ENCODE measurements around the gene NDUFAF3.
"Not testable (repeated sequence)": the region's sequence is repeated elsewhere in the genome, so short reads cannot be mapped to it uniquely, and the experiment has no call there.

Gene NDUFAF3

GRCh38 chr3:49007068-49007770, 14.7 kb upstream of the NDUFAF3 start, which contains the start of gene WDR6:
Gene WDR6 (plus strand): TSS chr3:49007391. CDS start chr3:49007432, 41 bp downstream.
- in situ Hi-C loops (cut with MboI; ENCODE audit: low sequenced_read_pairs), result no loop called here
- H3K9me3 ChIP-seq, result no peaks in the 10 kb centered on the region
- DNase-seq (ENCODE audit: low spot score in 2 of 2), result peak; percentile 97 to 99
- H3K36me3 ChIP-seq (replicated peaks), result peaks cover 7% of the 10 kb centered on the region
- H3K4me3 ChIP-seq, result peak within 1 kb of the TSS; percentile 79
- no peaks in the 10 kb centered on the region for H3K27me3 ChIP-seq (ENCODE audit: low read depth)
- peaks cover 13% of the 10 kb centered on the region for H3K4me1 ChIP-seq

GRCh38 chr3:49007771-49008528, 14.0 kb upstream of the NDUFAF3 start:
- DNase-seq (ENCODE audit: low spot score in 2 of 2), result peak; percentile 83 to 97

GRCh38 chr3:49008627-49009026, 13.3 kb upstream of the NDUFAF3 start:
- Histone ChIP-seq H3K4me3 (peak overlapping the region; percentile 79), H3K4me1 (peaks cover 13% of the 10 kb centered on the region), H3K36me3 (replicated peaks) (peaks cover 11% of the 10 kb centered on the region)
- H3K9me3 ChIP-seq; in situ Hi-C loops (cut with MboI; ENCODE audit: low sequenced_read_pairs); DNase-seq (ENCODE audit: low spot score in 2 of 2); H3K27me3 ChIP-seq (ENCODE audit: low read depth): not testable (repeated sequence)

More at GRCh38 chr3:49007771-49008528, 14.0 kb upstream of the NDUFAF3 start:
- Histone ChIP-seq H3K4me1 (peaks cover 13% of the 10 kb centered on the region), H3K27me3 (ENCODE audit: low read depth) (no peaks in the 10 kb centered on the region), H3K9me3 (no peaks in the 10 kb centered on the region), H3K36me3 (replicated peaks) (peaks cover 11% of the 10 kb centered on the region), H3K4me3 (peak overlapping the region; percentile 79)
- in situ Hi-C loops (cut with MboI; ENCODE audit: low sequenced_read_pairs), result no loop called here

GRCh38 chr3:49009396-49009795, 12.5 kb upstream of the NDUFAF3 start:
- peaks cover 13% of the 10 kb centered on the region for H3K4me1 ChIP-seq
- peaks cover 19% of the 10 kb centered on the region for H3K36me3 ChIP-seq (replicated peaks)
- DNase-seq (ENCODE audit: low spot score in 2 of 2), result no peak
- H3K4me3 ChIP-seq, result no peak overlapping the region
- in situ Hi-C loops (cut with MboI; ENCODE audit: low sequenced_read_pairs), result no loop called here
- H3K9me3 ChIP-seq, result no peaks in the 10 kb centered on the region
- H3K27me3 ChIP-seq (ENCODE audit: low read depth), result no peaks in the 10 kb centered on the region

- Histone ChIP-seq H3K36me3 (replicated peaks) (peaks cover 46% of the 10 kb centered on the region), H3K4me3 (no peak overlapping the region), H3K27me3 (ENCODE audit: low read depth) (no peaks in the 10 kb centered on the region), H3K4me1 (peaks cover 7% of the 10 kb centered on the region), H3K9me3 (no peaks in the 10 kb centered on the region)
- in situ Hi-C loops (cut with MboI; ENCODE audit: low sequenced_read_pairs), result no loop called here
- DNase-seq (ENCODE audit: low spot score in 2 of 2), result no peak
Measured at GRCh38 chr3:49012441-49013017, 9.4 kb upstream of the NDUFAF3 start.

- H3K27me3 ChIP-seq (ENCODE audit: low read depth), result no peaks in the 10 kb centered on the region
- in situ Hi-C loops (cut with MboI; ENCODE audit: low sequenced_read_pairs), result no loop called here
- no peak for DNase-seq (ENCODE audit: low spot score in 2 of 2)
- no peak overlapping the region for H3K4me3 ChIP-seq
- H3K9me3 ChIP-seq, result no peaks in the 10 kb centered on the region
- H3K36me3 ChIP-seq (replicated peaks), result peaks cover 46% of the 10 kb centered on the region
- peaks cover 4% of the 10 kb centered on the region for H3K4me1 ChIP-seq
Measured at GRCh38 chr3:49013113-49013737, 8.7 kb upstream of the NDUFAF3 start.

GRCh38 chr3:49013738-49014660, 7.9 kb upstream of the NDUFAF3 start:
- no peaks in the 10 kb centered on the region for H3K9me3 ChIP-seq
- H3K4me1 ChIP-seq, result peaks cover 3% of the 10 kb centered on the region; the same call in 1 of the 2 replicates
- peak in 1 of 2 experiments; percentile 72 for DNase-seq (ENCODE audit: low spot score in 2 of 2)
- in situ Hi-C loops (cut with MboI; ENCODE audit: low sequenced_read_pairs), result no loop called here
- no peaks in the 10 kb centered on the region for H3K27me3 ChIP-seq (ENCODE audit: low read depth)
- H3K4me3 ChIP-seq, result no peak overlapping the region
- H3K36me3 ChIP-seq (replicated peaks), result peaks cover 46% of the 10 kb centered on the region

GRCh38 chr3:49015072-49015471, 6.8 kb upstream of the NDUFAF3 start:
- peaks cover 46% of the 10 kb centered on the region for H3K36me3 ChIP-seq (replicated peaks)
- in situ Hi-C loops (cut with MboI; ENCODE audit: low sequenced_read_pairs), result no loop called here

GRCh38 chr3:49015765-49016164, 6.2 kb upstream of the NDUFAF3 start:
- peaks cover 14% of the 10 kb centered on the region for H3K4me1 ChIP-seq
- in situ Hi-C loops (cut with MboI; ENCODE audit: low sequenced_read_pairs), result no loop called here
- no peak for DNase-seq (ENCODE audit: low spot score in 2 of 2)
- no peaks in the 10 kb centered on the region for H3K27me3 ChIP-seq (ENCODE audit: low read depth)
- H3K9me3 ChIP-seq, result no peaks in the 10 kb centered on the region
- H3K36me3 ChIP-seq (replicated peaks), result peaks cover 46% of the 10 kb centered on the region
- no peak overlapping the region for H3K4me3 ChIP-seq

More at GRCh38 chr3:49015072-49015471, 6.8 kb upstream of the NDUFAF3 start:
- Histone ChIP-seq H3K4me3 (no peak overlapping the region), H3K27me3 (ENCODE audit: low read depth) (no peaks in the 10 kb centered on the region), H3K9me3 (no peaks in the 10 kb centered on the region), H3K4me1 (peaks cover 13% of the 10 kb centered on the region)
- DNase-seq (ENCODE audit: low spot score in 2 of 2), result no peak

- Histone ChIP-seq H3K9me3 (no peaks in the 10 kb centered on the region), H3K27me3 (ENCODE audit: low read depth) (no peaks in the 10 kb centered on the region), H3K36me3 (replicated peaks) (peaks cover 47% of the 10 kb centered on the region), H3K4me3 (peak overlapping the region; percentile 84; the same call in 1 of the 2 replicates), H3K4me1 (peaks cover 14% of the 10 kb centered on the region)
- DNase-seq (ENCODE audit: low spot score in 2 of 2), result no peak
- in situ Hi-C loops (cut with MboI; ENCODE audit: low sequenced_read_pairs), result no loop called here
Measured at GRCh38 chr3:49016414-49017228, 5.3 kb upstream of the NDUFAF3 start.

GRCh38 chr3:49017229-49017970, 4.5 kb upstream of the NDUFAF3 start:
- H3K36me3 ChIP-seq (replicated peaks), result peaks cover 44% of the 10 kb centered on the region
- in situ Hi-C loops (cut with MboI; ENCODE audit: low sequenced_read_pairs), result no loop called here
- no peaks in the 10 kb centered on the region for H3K27me3 ChIP-seq (ENCODE audit: low read depth)
- peaks cover 14% of the 10 kb centered on the region for H3K4me1 ChIP-seq
- no peaks in the 10 kb centered on the region for H3K9me3 ChIP-seq
- H3K4me3 ChIP-seq, result peak overlapping the region; percentile 84
- no peak for DNase-seq (ENCODE audit: low spot score in 2 of 2)

Data from HAP-1 (cell line).